PC-9 (cell line): Measurements from ENCODE around the gene PEAK1.

Experiments used
- CTCF ChIP-seq: fragments of 200-600 bp; sonication (generic); conservative IDR thresholded peaks from 2 replicates; pipeline ENCODE4 v1.6.1; 2017; ENCODE audit warnings: mixed run types, antibody characterized with exemption, mild to moderate bottlenecking, moderate library complexity
- EZH2 ChIP-seq: fragments of 200-600 bp; sonication (generic); IDR thresholded peaks from 2 replicates; pipeline ENCODE4 v1.8.0; 2017; ENCODE audit warnings: antibody characterized with exemption, low read depth

- TF ChIP-seq CTCF (no peak), EZH2 (no peak)
Observed at GRCh38 chr15:77437264-77437663, 17.4 kb upstream of the PEAK1 start.
